Aorta (tissue), 5 donors: ENCODE results near the gene MAP3K3. TPM values are rescaled to one million over a fixed set of nuclear protein-coding genes. Genes with fewer than 3 reads are reported as not detected.

Experiments used
- ATAC-seq: fragments of 200-7000 bp; cut with Tn5 transposase; one replicate; pipeline ENCODE4 v1.9.1; 2022; ENCODE audit warnings: moderate library complexity; ENCODE audit not compliant: low FRiP score
- DNase-seq, 2 donors: peaks; one replicate each; pipeline ENCODE4 v3.0.0-alpha.2; 2020
- H3K27ac ChIP-seq, 2 donors: one replicate each; pipeline ENCODE4 v1.5.1; 2013; ENCODE audit warnings: low read length in 2 of 2, mild to moderate bottlenecking in 2 of 2, moderate library complexity in 2 of 2, control low read depth in 1 of 2, inconsistent platforms in 1 of 2, low read depth in 1 of 2
- H3K27me3 ChIP-seq, 2 donors: one replicate each; pipeline ENCODE4 v1.6.1; 2013; ENCODE audit warnings: control low read depth in 1 of 2, low read length in 1 of 2, mild to moderate bottlenecking in 1 of 2, moderate library complexity in 1 of 2; ENCODE audit not compliant: insufficient read depth in 2 of 2, control insufficient read depth in 1 of 2
- H3K36me3 ChIP-seq, 2 donors: one replicate each; pipeline ENCODE4 v1.6.1; 2013; ENCODE audit warnings: control low read depth in 1 of 2, low read length in 1 of 2, mild to moderate bottlenecking in 1 of 2; ENCODE audit not compliant: insufficient read depth in 2 of 2, control insufficient read depth in 1 of 2
- H3K4me1 ChIP-seq, 2 donors: one replicate each; pipeline ENCODE4 v1.6.1; 2013; ENCODE audit warnings: low read length in 2 of 2, control low read depth in 1 of 2, mild to moderate bottlenecking in 1 of 2, moderate library complexity in 1 of 2; ENCODE audit not compliant: insufficient read depth in 2 of 2, control insufficient read depth in 1 of 2
- H3K4me3 ChIP-seq, 2 donors: one replicate each; pipeline ENCODE4 v1.5.1; 2013; ENCODE audit warnings: low read length in 2 of 2, control low read depth in 1 of 2, mild to moderate bottlenecking in 1 of 2
- H3K9me3 ChIP-seq: one replicate; pipeline ENCODE4 v1.6.1; 2013; ENCODE audit warnings: mild to moderate bottlenecking, low read length; ENCODE audit not compliant: control insufficient read depth
- WGBS, 2 donors: extraction: QIAGEN DNeasy Blood & Tissue Kit; methylation state at CpG; one replicate each; pipeline ENCODE4 v1.1.7; 2013; 5-methylcytosine and 5-hydroxymethylcytosine counted together
- intact Hi-C, 2 donors: fragments of 100-400 bp; cut with DNase I; formaldehyde crosslinking; loops; one replicate each; pipeline versions ENCODE4 v1.14.2 to v1.15.0; 2022
- polyA plus RNA-seq, 2 donors: library from polyadenylated mRNA; stranded (reverse); fragments of 200-250 nt; gene quantifications; one replicate each; pipeline ENCODE4 v1.2.3, GENCODE V29; 2013
- total RNA-seq, 2 donors: library from RNA; stranded (reverse); fragmentation: NEBNext Ultra II Directional; extraction: Animal tissue kit (Norgen Biotek cat#: 25700); gene quantifications; one replicate each; pipeline ENCODE4 v1.2.1, GENCODE V29; 2021
- donor health status: healthy with polysubstance abuse.
- donor health status: Bipolar disorder and iron deficiency.
- donor health status: DM: no; HTN: no; CAD: no.
- donor health status: DM: no; HTN: no; CAD: no.
- donor health status: DM: yes; HTN: yes; CAD: no.

The MAP3K3 gene
- total and polyA plus RNA-seq, 4 donors = 16.2 to 83.2 (median 47.4) TPM

GRCh38 chr17:63686138-63686685 lies 64.0 kb downstream of the MAP3K3 start:
- H3K36me3 ChIP-seq = peaks cover 0 to 10% of the 10 kb centered on the region in 2 donors
- DNase-seq = no peak
- no peaks in the 10 kb centered on the region for H3K27me3 ChIP-seq
- H3K9me3 ChIP-seq = no peaks in the 10 kb centered on the region
- no peak overlapping the region for H3K4me3 ChIP-seq
- H3K27ac ChIP-seq = no peak overlapping the region
- intact Hi-C loops = no loop called here
- H3K4me1 ChIP-seq = peaks cover 0 to 10% of the 10 kb centered on the region in 2 donors
- no peak for ATAC-seq
- 96 to 97% methylated on average over 3 of the region's 3 CpGs for WGBS, 2 donors

- Histone ChIP-seq H3K27me3 (no peaks in the 10 kb centered on the region), H3K4me1 (peaks cover 0 to 10% of the 10 kb centered on the region in 2 donors), H3K4me3 (no peak overlapping the region), H3K9me3 (no peaks in the 10 kb centered on the region), H3K27ac (no peak overlapping the region), H3K36me3 (peaks cover 0 to 13% of the 10 kb centered on the region in 2 donors)
- intact Hi-C loops = no loop called here
- DNase-seq (no peak), ATAC-seq (no peak)
- 83 to 84% methylated on average over 12 of the region's 12 CpGs for WGBS, 2 donors
These were observed 66.3 kb downstream of the MAP3K3 start for GRCh38 chr17:63688396-63689020.

- Histone ChIP-seq H3K36me3 (peaks cover 0 to 13% of the 10 kb centered on the region in 2 donors), H3K27ac (no peak overlapping the region), H3K9me3 (no peaks in the 10 kb centered on the region), H3K27me3 (no peaks in the 10 kb centered on the region), H3K4me3 (no peak overlapping the region), H3K4me1 (peaks cover 0 to 9% of the 10 kb centered on the region in 2 donors)
- ATAC-seq = no peak
- 97% methylated on average over 14 of the region's 14 CpGs for WGBS, 2 donors
- no peak for DNase-seq
- intact Hi-C loops = no loop called here
These were observed 67.3 kb downstream of the MAP3K3 start for GRCh38 chr17:63689479-63689878.

- Histone ChIP-seq H3K27me3 (no peaks in the 10 kb centered on the region), H3K9me3 (no peaks in the 10 kb centered on the region), H3K27ac (no peak overlapping the region), H3K4me3 (no peak overlapping the region), H3K4me1 (no peaks in the 10 kb centered on the region), H3K36me3 (peaks cover 0 to 11% of the 10 kb centered on the region in 2 donors)
- no peak for DNase-seq
- 92 to 93% methylated on average over 11 of the region's 11 CpGs for WGBS, 2 donors
- no peak for ATAC-seq
- intact Hi-C loops = no loop called here
These were observed 70.1 kb downstream of the MAP3K3 start for GRCh38 chr17:63692195-63692816.

GRCh38 chr17:63693411-63694113 lies 71.3 kb downstream of the MAP3K3 start:
- H3K36me3 ChIP-seq = peaks cover 0 to 10% of the 10 kb centered on the region in 2 donors
- 88 to 90% methylated on average over 18 of the region's 18 CpGs for WGBS, 2 donors
- intact Hi-C loops = no loop called here
- DNase-seq (no peak), ATAC-seq (no peak)
- H3K4me1 ChIP-seq = no peaks in the 10 kb centered on the region
- no peak overlapping the region for H3K27ac ChIP-seq
- H3K9me3 ChIP-seq = no peaks in the 10 kb centered on the region
- H3K4me3 ChIP-seq = no peak overlapping the region
- no peaks in the 10 kb centered on the region for H3K27me3 ChIP-seq

- 84 to 87% methylated on average over 12 of the region's 12 CpGs for WGBS, 2 donors
- H3K4me1 ChIP-seq = no peaks in the 10 kb centered on the region
- no peak for ATAC-seq
- no peak overlapping the region for H3K4me3 ChIP-seq
- DNase-seq = no peak
- H3K9me3 ChIP-seq = no peaks in the 10 kb centered on the region
- peaks cover 0 to 8% of the 10 kb centered on the region in 2 donors for H3K36me3 ChIP-seq
- no peak overlapping the region for H3K27ac ChIP-seq
- intact Hi-C loops = no loop called here
- H3K27me3 ChIP-seq = no peaks in the 10 kb centered on the region
These were observed 72.2 kb downstream of the MAP3K3 start for GRCh38 chr17:63694229-63694949.

GRCh38 chr17:63694950-63695773 lies 72.9 kb downstream of the MAP3K3 start:
- Histone ChIP-seq H3K4me1 (no peaks in the 10 kb centered on the region), H3K9me3 (no peaks in the 10 kb centered on the region), H3K4me3 (no peak overlapping the region), H3K27ac (no peak overlapping the region), H3K27me3 (no peaks in the 10 kb centered on the region), H3K36me3 (peaks cover 0 to 7% of the 10 kb centered on the region in 2 donors)
- no peak for DNase-seq
- intact Hi-C loops = loop anchor here in 1 of 2 donors (5.0 kb wide), 1 partner anchor 73 kb away; the partner anchor contains the start of gene MAP3K3
- 70% methylated on average over 15 of the region's 15 CpGs for WGBS, 2 donors
- no peak for ATAC-seq

- DNase-seq = no peak
- Histone ChIP-seq H3K4me3 (no peak overlapping the region), H3K36me3 (peaks cover 0 to 3% of the 10 kb centered on the region in 2 donors), H3K9me3 (no peaks in the 10 kb centered on the region), H3K27me3 (no peaks in the 10 kb centered on the region), H3K27ac (no peak overlapping the region), H3K4me1 (no peaks in the 10 kb centered on the region)
- intact Hi-C loops = loop anchor here in 1 of 2 donors (5.0 kb wide), 1 partner anchor 74 kb away; the partner anchor contains the start of gene MAP3K3
- 83 to 86% methylated on average over 6 of the region's 6 CpGs for WGBS, 2 donors
- no peak for ATAC-seq
These were observed 73.7 kb downstream of the MAP3K3 start for GRCh38 chr17:63695889-63696288.
